Measurements from ENCODE around the gene RAP1GDS1.
"Not testable (repeated sequence)": the region's sequence is repeated elsewhere in the genome, so short reads cannot be mapped to it uniquely, and the experiment has no call there.

The RAP1GDS1 gene

DNA sequence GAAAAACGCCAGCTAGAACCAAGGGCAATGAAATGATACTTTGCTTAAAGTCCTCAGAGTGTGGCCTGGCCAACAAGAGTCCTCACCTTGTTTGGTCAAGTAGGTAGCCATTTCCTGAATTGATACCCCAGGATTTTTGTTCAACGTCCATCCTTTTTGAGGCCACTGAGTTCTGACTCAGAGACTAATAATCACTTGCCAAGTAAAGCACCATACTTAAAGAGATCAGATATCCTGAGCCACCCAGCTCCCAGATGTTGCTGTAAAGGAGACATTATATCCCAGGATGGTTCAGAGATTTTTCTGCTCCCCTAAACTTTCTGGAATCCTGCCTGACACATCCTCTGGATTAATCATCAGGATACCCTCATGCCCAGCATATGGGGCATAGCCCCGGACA lies 190.9 kb downstream of the RAP1GDS1 start:
- no peaks in the 10 kb centered on the region for H3K9me3 ChIP-seq
- TF ChIP-seq, protein P1, sequence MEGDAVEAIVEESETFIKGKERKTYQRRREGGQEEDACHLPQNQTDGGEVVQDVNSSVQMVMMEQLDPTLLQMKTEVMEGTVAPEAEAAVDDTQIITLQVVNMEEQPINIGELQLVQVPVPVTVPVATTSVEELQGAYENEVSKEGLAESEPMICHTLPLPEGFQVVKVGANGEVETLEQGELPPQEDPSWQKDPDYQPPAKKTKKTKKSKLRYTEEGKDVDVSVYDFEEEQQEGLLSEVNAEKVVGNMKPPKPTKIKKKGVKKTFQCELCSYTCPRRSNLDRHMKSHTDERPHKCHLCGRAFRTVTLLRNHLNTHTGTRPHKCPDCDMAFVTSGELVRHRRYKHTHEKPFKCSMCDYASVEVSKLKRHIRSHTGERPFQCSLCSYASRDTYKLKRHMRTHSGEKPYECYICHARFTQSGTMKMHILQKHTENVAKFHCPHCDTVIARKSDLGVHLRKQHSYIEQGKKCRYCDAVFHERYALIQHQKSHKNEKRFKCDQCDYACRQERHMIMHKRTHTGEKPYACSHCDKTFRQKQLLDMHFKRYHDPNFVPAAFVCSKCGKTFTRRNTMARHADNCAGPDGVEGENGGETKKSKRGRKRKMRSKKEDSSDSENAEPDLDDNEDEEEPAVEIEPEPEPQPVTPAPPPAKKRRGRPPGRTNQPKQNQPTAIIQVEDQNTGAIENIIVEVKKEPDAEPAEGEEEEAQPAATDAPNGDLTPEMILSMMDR (IDR thresholded peaks at IDR 0.05) = no peak
- peaks cover 7 to 9% of the 10 kb centered on the region in 2 experiments for H3K4me1 ChIP-seq (ENCODE audit: control insufficient read depth in 1 of 2, insufficient read depth in 1 of 2, low read depth in 1 of 2, low read length in 1 of 2)
- no peak overlapping the region for H3K4me3 ChIP-seq (ENCODE audit: low read depth in 1 of 2, low read length in 1 of 2)
- no peaks in the 10 kb centered on the region for H3K36me3 ChIP-seq
- no peaks in the 10 kb centered on the region for H3K27me3 ChIP-seq
- no peak overlapping the region for H3K27ac ChIP-seq

DNA sequence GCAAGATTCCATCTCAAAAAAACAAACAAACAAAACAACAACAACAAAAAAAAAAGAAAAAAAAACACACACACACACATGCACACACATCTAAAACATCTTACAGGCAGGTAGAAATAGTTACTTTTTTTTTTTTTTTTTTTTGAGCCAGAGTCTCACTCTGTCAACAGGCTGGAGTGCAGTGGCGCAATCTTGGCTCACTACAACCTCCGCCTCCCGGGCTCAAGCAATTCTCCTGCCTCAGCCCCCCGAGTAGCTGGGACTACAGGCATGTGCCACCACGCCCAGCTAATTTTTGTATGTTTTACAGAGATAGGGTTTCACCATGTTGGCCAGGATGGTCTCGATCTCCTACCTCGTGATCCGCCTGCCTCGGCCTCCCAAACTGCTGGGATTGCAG lies 196.2 kb downstream of the RAP1GDS1 start:
- H3K36me3 ChIP-seq; H3K27ac ChIP-seq; H3K4me3 ChIP-seq (ENCODE audit: low read depth in 1 of 2, low read length in 1 of 2); H3K4me1 ChIP-seq (ENCODE audit: control insufficient read depth in 1 of 2, insufficient read depth in 1 of 2, low read depth in 1 of 2, low read length in 1 of 2); H3K27me3 ChIP-seq; H3K9me3 ChIP-seq: not testable (repeated sequence)

DNA sequence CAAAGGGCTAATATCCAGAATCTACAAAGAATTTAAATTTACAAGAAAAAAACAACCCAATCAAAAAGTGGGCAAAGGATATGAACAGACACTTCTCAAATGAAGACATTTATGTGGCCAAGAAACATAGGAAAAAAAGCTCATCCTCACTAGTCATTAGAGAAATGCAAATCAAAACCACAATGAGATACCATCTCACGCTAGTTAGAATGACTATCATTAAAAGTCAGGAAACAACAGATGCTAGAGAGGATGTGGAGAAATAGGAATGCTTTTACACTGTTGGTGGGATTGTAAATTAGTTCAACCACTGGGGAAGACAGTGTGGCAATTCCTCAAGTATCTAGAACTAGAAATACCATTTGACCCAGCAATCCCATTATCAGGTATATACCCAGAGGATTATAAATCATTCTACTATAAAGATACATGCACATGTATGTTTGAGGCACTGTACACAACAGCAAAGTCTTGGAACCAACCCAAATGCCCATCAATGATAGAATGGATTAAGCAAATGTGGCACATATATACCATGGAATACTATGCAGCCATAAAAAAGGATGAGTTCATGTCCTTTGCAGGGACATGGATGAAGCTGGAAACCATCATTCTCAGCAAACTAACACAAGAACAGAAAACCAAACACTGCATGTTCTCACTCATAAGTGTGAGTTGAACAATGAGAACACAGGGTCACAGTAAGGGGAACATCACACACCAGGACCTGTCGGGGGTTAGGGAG lies 200.1 kb downstream of the RAP1GDS1 start:
- not testable (repeated sequence) for H3K4me3 ChIP-seq (ENCODE audit: low read depth in 1 of 2, low read length in 1 of 2); H3K36me3 ChIP-seq; H3K9me3 ChIP-seq; H3K4me1 ChIP-seq (ENCODE audit: control insufficient read depth in 1 of 2, insufficient read depth in 1 of 2, low read depth in 1 of 2, low read length in 1 of 2); H3K27ac ChIP-seq; H3K27me3 ChIP-seq

DNA sequence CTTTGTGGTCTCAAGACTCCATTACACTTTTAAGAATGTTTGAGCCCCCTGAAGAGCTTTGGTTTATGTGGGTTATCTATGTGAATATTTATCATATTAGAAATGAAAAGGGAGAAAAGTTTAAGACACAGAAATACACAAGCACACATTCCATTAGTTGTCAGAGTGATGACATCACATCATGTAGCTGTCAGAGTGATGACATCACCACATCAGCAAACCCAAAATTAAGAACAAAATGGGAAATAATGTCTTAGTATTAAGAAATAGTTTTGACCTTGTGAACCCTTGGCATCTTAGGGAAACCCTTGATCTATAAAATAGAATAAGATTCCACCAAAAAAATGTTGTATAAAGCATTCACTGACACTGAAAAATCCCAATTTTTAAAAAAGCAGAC lies 201.3 kb downstream of the RAP1GDS1 start:
- no peaks in the 10 kb centered on the region for H3K9me3 ChIP-seq
- H3K36me3 ChIP-seq = no peaks in the 10 kb centered on the region
- H3K27ac ChIP-seq = no peak overlapping the region
- TF ChIP-seq, protein P1 (IDR thresholded peaks at IDR 0.05) = no peak
- H3K4me1 ChIP-seq (ENCODE audit: control insufficient read depth in 1 of 2, insufficient read depth in 1 of 2, low read depth in 1 of 2, low read length in 1 of 2) = no peaks in the 10 kb centered on the region
- no peaks in the 10 kb centered on the region for H3K27me3 ChIP-seq
- no peak overlapping the region for H3K4me3 ChIP-seq (ENCODE audit: low read depth in 1 of 2, low read length in 1 of 2)

DNA sequence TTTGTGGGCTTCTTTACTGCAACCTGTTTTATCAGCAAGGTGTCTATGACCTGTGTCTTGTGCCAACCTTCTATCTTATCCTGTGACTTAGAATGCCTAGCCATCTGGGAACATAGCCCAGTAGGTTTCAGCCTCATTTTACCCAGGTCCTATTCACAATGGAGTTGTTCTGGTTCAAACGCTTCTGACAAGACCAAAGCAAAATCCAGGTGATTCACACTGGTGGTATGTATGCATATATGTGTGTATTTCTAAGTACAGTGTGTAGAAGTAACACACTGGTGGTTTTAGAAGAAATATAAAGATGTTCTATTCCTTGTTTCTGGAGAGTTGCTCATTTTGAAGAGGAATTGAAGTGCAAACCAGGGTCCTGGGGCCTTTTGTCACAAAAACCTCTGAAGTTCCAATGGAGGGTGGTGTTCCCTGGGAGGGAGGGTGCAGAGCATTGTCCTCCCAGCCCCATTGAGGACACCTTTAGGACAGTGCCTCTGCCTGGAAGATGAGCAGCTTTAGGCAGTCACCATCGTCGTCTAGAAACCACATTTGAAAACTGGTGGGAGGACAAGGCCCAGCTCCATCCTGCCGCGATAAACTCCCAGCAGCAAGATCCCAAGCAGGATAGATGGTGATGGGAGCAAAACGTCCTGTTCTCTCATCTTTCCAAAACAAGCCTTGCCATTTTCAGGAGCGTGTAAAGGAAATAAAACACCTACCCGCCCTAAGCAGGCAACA lies 205.8 kb downstream of the RAP1GDS1 start:
- Histone ChIP-seq H3K36me3 (no peaks in the 10 kb centered on the region), H3K9me3 (no peaks in the 10 kb centered on the region)

DNA sequence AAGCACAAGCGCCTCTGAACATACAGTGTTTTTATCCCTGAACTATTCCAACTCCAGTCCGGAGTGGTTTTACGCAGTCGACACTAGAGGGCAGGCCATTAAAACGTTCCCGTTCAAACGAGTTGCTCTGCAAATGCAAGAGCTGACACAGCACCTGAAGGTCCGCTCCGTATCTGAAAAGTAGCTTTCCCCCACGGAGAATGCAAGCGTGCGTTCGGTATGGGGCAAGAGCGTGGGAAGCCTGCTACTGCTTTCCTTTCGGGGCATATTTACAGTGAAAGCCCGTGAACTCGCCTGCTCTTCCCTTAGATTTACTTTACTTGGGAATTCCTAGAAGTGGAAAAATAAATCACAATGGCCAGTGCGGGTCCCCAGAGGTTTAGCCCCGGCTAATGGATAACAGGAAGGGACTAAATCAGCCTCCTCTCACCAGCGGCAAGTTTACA lies 206.5 kb downstream of the RAP1GDS1 start:
- no peaks in the 10 kb centered on the region for H3K4me1 ChIP-seq (ENCODE audit: control insufficient read depth in 1 of 2, insufficient read depth in 1 of 2, low read depth in 1 of 2, low read length in 1 of 2)
- no peaks in the 10 kb centered on the region for H3K36me3 ChIP-seq
- H3K27me3 ChIP-seq = peaks cover 13% of the 10 kb centered on the region
- TF ChIP-seq, protein P1 (IDR thresholded peaks at IDR 0.05) = no peak
- H3K9me3 ChIP-seq = no peaks in the 10 kb centered on the region
- no peak overlapping the region for H3K27ac ChIP-seq
- H3K4me3 ChIP-seq (ENCODE audit: low read depth in 1 of 2, low read length in 1 of 2) = no peak overlapping the region

More for the DNA sequence above, 205.8 kb downstream of the RAP1GDS1 start:
- TF ChIP-seq, protein P1 (IDR thresholded peaks at IDR 0.05) = no peak
- Histone ChIP-seq H3K4me1 (ENCODE audit: control insufficient read depth in 1 of 2, insufficient read depth in 1 of 2, low read depth in 1 of 2, low read length in 1 of 2) (no peaks in the 10 kb centered on the region), H3K27me3 (peaks cover 13% of the 10 kb centered on the region), H3K27ac (no peak overlapping the region), H3K4me3 (ENCODE audit: low read depth in 1 of 2, low read length in 1 of 2) (no peak overlapping the region)
